ENCODE results near the gene TTC12.

- TF ChIP-seq CTCF (IDR thresholded peaks at IDR 0.05), result no peak
- no peak for TF ChIP-seq REST (IDR thresholded peaks at IDR 0.05; ENCODE audit: insufficient read depth in 1 of 2, low read depth in 2 of 2, low read length in 1 of 2)
Observed at GRCh38 chr11:113273720-113274119, 40.7 kb upstream of the TTC12 start.
